Transverse colon (tissue), 4 donors: ENCODE data around the gene CERK.

ENCODE experiments used
- POLR2A ChIP-seq: fragments of 450-650 bp; IDR thresholded peaks from one replicate; pipeline ENCODE4 v1.6.1; 2016; ENCODE audit warnings: antibody characterized with exemption, mild to moderate bottlenecking, moderate library complexity
- POLR2AphosphoS5 ChIP-seq, 3 donors: sonication (generic); formaldehyde crosslinking; IDR thresholded peaks; one replicate each; pipeline ENCODE4 v1.6.1; 2016; ENCODE audit warnings: antibody characterized with exemption in 3 of 3
- TF ChIP-seq, protein P1 (sequence below), 5 experiments: fragments of 200-600 bp in 3 of 5; fragments of 450-650 bp in 2 of 5; sonication (generic) in 3 of 5; IDR thresholded peaks; 1 replicate in 2 of 5; 2 replicates in 3 of 5; pipeline ENCODE4 v1.5.1; 2016 to 2017; ENCODE audit warnings: antibody characterized with exemption in 5 of 5, inconsistent platforms in 3 of 5, mild to moderate bottlenecking in 2 of 5, moderate library complexity in 1 of 5

DNA sequence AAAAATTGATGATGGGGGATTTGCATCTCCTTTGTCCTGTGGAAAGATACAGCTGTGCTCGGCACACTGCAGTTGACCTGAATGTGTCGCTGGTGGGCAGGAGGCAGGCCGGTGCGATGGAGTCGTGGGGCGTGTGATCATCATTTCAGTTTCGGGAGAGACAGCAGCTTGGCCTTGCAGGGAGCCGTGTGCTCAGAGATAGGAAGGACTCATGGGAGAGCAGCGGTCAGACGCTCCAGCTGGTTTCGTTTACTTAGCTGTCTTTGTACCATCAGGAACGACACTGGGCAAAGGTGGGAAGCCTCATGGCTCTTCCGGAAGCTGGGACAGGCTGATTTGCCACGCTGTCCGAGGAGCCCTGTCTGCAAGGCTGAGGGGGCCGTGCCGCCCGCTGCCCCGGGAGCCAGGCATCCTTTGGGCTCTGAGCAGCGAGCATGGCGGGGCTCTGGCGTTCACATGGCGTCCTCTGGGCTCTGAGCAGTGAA, 85.2 kb downstream of the CERK start:
- TF ChIP-seq, protein P1, sequence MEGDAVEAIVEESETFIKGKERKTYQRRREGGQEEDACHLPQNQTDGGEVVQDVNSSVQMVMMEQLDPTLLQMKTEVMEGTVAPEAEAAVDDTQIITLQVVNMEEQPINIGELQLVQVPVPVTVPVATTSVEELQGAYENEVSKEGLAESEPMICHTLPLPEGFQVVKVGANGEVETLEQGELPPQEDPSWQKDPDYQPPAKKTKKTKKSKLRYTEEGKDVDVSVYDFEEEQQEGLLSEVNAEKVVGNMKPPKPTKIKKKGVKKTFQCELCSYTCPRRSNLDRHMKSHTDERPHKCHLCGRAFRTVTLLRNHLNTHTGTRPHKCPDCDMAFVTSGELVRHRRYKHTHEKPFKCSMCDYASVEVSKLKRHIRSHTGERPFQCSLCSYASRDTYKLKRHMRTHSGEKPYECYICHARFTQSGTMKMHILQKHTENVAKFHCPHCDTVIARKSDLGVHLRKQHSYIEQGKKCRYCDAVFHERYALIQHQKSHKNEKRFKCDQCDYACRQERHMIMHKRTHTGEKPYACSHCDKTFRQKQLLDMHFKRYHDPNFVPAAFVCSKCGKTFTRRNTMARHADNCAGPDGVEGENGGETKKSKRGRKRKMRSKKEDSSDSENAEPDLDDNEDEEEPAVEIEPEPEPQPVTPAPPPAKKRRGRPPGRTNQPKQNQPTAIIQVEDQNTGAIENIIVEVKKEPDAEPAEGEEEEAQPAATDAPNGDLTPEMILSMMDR (IDR thresholded peaks at IDR 0.05), result no peak
- TF ChIP-seq POLR2AphosphoS5 (IDR thresholded peaks at IDR 0.05), result no peak
- TF ChIP-seq POLR2A, result no peak
